Measurements from ENCODE around the gene APBA2. TPM values are rescaled to one million over a fixed set of nuclear protein-coding genes. Genes with fewer than 3 reads are reported as not detected.

Gene APBA2
- total and polyA plus RNA-seq, 10 of the 15 experiments (the other 5 are each of a cell fraction or from before 2014, with no cell fraction given) = 0.06 to 0.26 (median 0.07) TPM; not detected in 7

DNA sequence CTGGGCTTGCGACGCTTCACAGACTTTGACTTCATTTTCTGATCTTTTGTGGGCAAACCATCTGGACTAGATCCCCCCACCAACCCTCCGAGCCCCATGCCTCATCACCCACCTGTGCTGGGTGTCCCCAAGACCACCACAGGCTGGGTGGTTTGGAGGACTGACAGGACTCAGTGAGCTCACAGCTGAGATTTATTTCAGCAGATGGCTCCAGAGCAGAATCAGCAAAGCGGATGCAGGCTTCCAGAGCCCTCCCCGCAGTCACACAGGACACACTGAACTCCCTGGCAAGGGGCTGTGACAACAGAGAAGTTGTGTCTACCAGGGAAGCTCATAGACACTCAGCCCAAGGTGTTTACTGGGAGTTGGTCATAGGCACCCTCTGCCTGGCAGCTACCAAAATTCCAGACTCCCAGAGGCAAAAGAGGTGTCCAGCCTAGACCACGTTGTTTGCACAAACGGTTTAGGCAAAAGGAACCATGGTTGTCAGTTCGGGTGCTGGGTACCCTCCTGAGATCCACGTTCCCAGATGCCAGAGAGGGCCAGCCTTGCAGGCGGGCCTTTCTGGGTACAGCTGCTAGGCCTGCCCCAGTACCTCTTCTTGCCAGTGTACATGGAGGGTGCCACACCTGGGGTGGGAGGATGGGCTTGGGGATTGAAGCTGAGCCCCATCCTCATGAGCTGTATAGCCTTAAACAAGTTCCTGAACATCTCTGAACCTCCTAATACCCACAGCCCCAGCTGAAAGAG is 213.5 kb downstream of the APBA2 start:
- H3K79me2 ChIP-seq (ENCODE audit: control insufficient read depth, insufficient read depth, low read length) = no peaks in the 10 kb centered on the region
- ChIA-PET RAD21 (ENCODE audit: unreplicated experiment) (no interaction called here), POLR2A (no interaction called here), SMC1A (ENCODE audit: uncharacterized antibody, unreplicated experiment) (no interaction called here), CTCF (interaction anchor here (0.5 to 1.3 kb wide), 3 partner anchors 18 to 294 kb away, joined by 3 read pairs; no protein-coding TSS in a partner anchor)
- intact Hi-C loops (cut with micrococcal nuclease; ENCODE audit: unreplicated experiment) = no loop called here
- no peak for DNase-seq (ENCODE audit: low read depth, low spot score)
- no peak overlapping the region for H3K4me2 ChIP-seq (ENCODE audit: control insufficient read depth, insufficient read depth)
- TF ChIP-seq, protein P1, sequence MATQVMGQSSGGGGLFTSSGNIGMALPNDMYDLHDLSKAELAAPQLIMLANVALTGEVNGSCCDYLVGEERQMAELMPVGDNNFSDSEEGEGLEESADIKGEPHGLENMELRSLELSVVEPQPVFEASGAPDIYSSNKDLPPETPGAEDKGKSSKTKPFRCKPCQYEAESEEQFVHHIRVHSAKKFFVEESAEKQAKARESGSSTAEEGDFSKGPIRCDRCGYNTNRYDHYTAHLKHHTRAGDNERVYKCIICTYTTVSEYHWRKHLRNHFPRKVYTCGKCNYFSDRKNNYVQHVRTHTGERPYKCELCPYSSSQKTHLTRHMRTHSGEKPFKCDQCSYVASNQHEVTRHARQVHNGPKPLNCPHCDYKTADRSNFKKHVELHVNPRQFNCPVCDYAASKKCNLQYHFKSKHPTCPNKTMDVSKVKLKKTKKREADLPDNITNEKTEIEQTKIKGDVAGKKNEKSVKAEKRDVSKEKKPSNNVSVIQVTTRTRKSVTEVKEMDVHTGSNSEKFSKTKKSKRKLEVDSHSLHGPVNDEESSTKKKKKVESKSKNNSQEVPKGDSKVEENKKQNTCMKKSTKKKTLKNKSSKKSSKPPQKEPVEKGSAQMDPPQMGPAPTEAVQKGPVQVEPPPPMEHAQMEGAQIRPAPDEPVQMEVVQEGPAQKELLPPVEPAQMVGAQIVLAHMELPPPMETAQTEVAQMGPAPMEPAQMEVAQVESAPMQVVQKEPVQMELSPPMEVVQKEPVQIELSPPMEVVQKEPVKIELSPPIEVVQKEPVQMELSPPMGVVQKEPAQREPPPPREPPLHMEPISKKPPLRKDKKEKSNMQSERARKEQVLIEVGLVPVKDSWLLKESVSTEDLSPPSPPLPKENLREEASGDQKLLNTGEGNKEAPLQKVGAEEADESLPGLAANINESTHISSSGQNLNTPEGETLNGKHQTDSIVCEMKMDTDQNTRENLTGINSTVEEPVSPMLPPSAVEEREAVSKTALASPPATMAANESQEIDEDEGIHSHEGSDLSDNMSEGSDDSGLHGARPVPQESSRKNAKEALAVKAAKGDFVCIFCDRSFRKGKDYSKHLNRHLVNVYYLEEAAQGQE (IDR thresholded peaks at IDR 0.05; ENCODE audit: low read depth, low read length) = no peak
- TF ChIP-seq, protein P2, sequence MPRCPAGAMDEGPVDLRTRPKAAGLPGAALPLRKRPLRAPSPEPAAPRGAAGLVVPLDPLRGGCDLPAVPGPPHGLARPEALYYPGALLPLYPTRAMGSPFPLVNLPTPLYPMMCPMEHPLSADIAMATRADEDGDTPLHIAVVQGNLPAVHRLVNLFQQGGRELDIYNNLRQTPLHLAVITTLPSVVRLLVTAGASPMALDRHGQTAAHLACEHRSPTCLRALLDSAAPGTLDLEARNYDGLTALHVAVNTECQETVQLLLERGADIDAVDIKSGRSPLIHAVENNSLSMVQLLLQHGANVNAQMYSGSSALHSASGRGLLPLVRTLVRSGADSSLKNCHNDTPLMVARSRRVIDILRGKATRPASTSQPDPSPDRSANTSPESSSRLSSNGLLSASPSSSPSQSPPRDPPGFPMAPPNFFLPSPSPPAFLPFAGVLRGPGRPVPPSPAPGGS (IDR thresholded peaks at IDR 0.05; ENCODE audit: borderline replicate concordance, insufficient read depth, low read depth, low read length, poor library complexity, severe bottlenecking) = no peak
- TF ChIP-seq ZNF217 (IDR thresholded peaks at IDR 0.05) (no peak), LARP7 (IDR thresholded peaks at IDR 0.05) (no peak), RBBP5 (conservative IDR thresholded peaks at IDR 0.05) (no peak), ZNF24 (IDR thresholded peaks at IDR 0.05) (no peak)
- TF ChIP-seq, protein P3, sequence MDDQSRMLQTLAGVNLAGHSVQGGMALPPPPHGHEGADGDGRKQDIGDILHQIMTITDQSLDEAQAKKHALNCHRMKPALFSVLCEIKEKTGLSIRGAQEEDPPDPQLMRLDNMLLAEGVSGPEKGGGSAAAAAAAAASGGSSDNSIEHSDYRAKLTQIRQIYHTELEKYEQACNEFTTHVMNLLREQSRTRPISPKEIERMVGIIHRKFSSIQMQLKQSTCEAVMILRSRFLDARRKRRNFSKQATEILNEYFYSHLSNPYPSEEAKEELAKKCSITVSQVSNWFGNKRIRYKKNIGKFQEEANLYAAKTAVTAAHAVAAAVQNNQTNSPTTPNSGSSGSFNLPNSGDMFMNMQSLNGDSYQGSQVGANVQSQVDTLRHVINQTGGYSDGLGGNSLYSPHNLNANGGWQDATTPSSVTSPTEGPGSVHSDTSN (IDR thresholded peaks at IDR 0.05; ENCODE audit: insufficient replicate concordance, low read depth, low read length) = no peak
- TF ChIP-seq, protein P4, sequence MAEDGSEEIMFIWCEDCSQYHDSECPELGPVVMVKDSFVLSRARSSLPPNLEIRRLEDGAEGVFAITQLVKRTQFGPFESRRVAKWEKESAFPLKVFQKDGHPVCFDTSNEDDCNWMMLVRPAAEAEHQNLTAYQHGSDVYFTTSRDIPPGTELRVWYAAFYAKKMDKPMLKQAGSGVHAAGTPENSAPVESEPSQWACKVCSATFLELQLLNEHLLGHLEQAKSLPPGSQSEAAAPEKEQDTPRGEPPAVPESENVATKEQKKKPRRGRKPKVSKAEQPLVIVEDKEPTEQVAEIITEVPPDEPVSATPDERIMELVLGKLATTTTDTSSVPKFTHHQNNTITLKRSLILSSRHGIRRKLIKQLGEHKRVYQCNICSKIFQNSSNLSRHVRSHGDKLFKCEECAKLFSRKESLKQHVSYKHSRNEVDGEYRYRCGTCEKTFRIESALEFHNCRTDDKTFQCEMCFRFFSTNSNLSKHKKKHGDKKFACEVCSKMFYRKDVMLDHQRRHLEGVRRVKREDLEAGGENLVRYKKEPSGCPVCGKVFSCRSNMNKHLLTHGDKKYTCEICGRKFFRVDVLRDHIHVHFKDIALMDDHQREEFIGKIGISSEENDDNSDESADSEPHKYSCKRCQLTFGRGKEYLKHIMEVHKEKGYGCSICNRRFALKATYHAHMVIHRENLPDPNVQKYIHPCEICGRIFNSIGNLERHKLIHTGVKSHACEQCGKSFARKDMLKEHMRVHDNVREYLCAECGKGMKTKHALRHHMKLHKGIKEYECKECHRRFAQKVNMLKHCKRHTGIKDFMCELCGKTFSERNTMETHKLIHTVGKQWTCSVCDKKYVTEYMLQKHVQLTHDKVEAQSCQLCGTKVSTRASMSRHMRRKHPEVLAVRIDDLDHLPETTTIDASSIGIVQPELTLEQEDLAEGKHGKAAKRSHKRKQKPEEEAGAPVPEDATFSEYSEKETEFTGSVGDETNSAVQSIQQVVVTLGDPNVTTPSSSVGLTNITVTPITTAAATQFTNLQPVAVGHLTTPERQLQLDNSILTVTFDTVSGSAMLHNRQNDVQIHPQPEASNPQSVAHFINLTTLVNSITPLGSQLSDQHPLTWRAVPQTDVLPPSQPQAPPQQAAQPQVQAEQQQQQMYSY (CRISPR knock-in tag; IDR thresholded peaks at IDR 0.05) = no peak
- H4K20me1 ChIP-seq (ENCODE audit: control insufficient read depth, insufficient read depth) = no peaks in the 10 kb centered on the region
- H3K9me3 ChIP-seq (replicated peaks; ENCODE audit: control insufficient read depth, insufficient read depth, low read length) = no peaks in the 10 kb centered on the region
- ATAC-seq = no peak
- no peak overlapping the region for H3K9ac ChIP-seq (ENCODE audit: control insufficient read depth, insufficient read depth, low read length)
- no TSS peak for BruUV-seq (replicated peaks)
- H3K27ac ChIP-seq (ENCODE audit: control insufficient read depth, insufficient read depth) = no peak overlapping the region
- in situ Hi-C loops (cut with MboI) = no loop called here
- WGBS (ENCODE audit: insufficient coverage, insufficient replicate concordance, low lambda C conversion rate, missing lambda C conversion rate) = 14% methylated on average over 10 of the region's 10 CpGs
- no peak for FAIRE-seq
- no peaks in the 10 kb centered on the region for H3K36me3 ChIP-seq (ENCODE audit: control insufficient read depth in 2 of 2, insufficient read depth in 2 of 2, low read length in 1 of 2)
- H3K27me3 ChIP-seq (replicated peaks in 1 of 2; ENCODE audit: control insufficient read depth in 2 of 2, insufficient read depth in 2 of 2, low read length in 1 of 2) = no peaks in the 10 kb centered on the region
- no peak overlapping the region for H3K4me3 ChIP-seq
- H3K4me1 ChIP-seq (ENCODE audit: control insufficient read depth, insufficient read depth, low read length) = no peaks in the 10 kb centered on the region
- H2AFZ ChIP-seq (ENCODE audit: control insufficient read depth, low read depth, low read length) = no peak overlapping the region
